GM23248 (cell line): ENCODE results near the gene ITPKB. TPM values are rescaled to one million over a fixed set of nuclear protein-coding genes. Genes with fewer than 3 reads are reported as not detected.

Experiments
- DNase-seq: peaks from one replicate; pipeline ENCODE4 v3.0.0-alpha.2; 2015
- H2AFZ ChIP-seq: fragments of 200-600 bp; sonication (generic); 2 replicates; pipeline ENCODE4 v1.6.1; 2016; ENCODE audit warnings: antibody characterized with exemption
- H3F3A ChIP-seq: fragments of 200-600 bp; sonication (generic); 2 replicates; pipeline ENCODE4 v1.6.1; 2016; ENCODE audit warnings: mild to moderate bottlenecking, antibody characterized with exemption, mixed run types; ENCODE audit not compliant: insufficient read depth
- H3K27ac ChIP-seq: fragments of 200-600 bp; sonication (generic); 2 replicates; pipeline ENCODE4 v1.5.1; 2016; ENCODE audit warnings: mild to moderate bottlenecking
- H3K27me3 ChIP-seq: fragments of 200-600 bp; sonication (generic); replicated peaks from 2 replicates; pipeline ENCODE4 v1.6.1; 2016; ENCODE audit warnings: mild to moderate bottlenecking; ENCODE audit not compliant: insufficient read depth
- H3K36me3 ChIP-seq: fragments of 200-600 bp; sonication (generic); 2 replicates; pipeline ENCODE4 v1.6.1; 2016; ENCODE audit warnings: low read depth, mild to moderate bottlenecking
- H3K4me1 ChIP-seq: fragments of 200-600 bp; sonication (generic); 2 replicates; pipeline ENCODE4 v1.6.1; 2016; ENCODE audit warnings: mild to moderate bottlenecking; ENCODE audit not compliant: insufficient read depth
- H3K4me2 ChIP-seq: fragments of 200-600 bp; sonication (generic); one replicate; pipeline ENCODE4 v1.6.1; 2016; ENCODE audit warnings: mild to moderate bottlenecking; ENCODE audit not compliant: unreplicated experiment
- H3K4me3 ChIP-seq: fragments of 200-600 bp; sonication (generic); 2 replicates; pipeline ENCODE4 v1.5.1; 2016; ENCODE audit warnings: mild to moderate bottlenecking
- H3K79me2 ChIP-seq: fragments of 200-600 bp; sonication (generic); 2 replicates; pipeline ENCODE4 v1.6.1; 2016; ENCODE audit warnings: mild to moderate bottlenecking; ENCODE audit not compliant: insufficient read depth
- H3K9ac ChIP-seq: fragments of 200-600 bp; sonication (generic); 2 replicates; pipeline ENCODE4 v1.6.1; 2016; ENCODE audit warnings: mild to moderate bottlenecking
- H3K9me2 ChIP-seq: fragments of 200-600 bp; sonication (generic); 2 replicates; pipeline ENCODE4 v1.6.1; 2016; ENCODE audit warnings: mixed run types, mild to moderate bottlenecking, moderate library complexity; ENCODE audit not compliant: insufficient read depth
- H3K9me3 ChIP-seq: fragments of 200-600 bp; sonication (generic); one replicate; pipeline ENCODE4 v1.6.1; 2017; ENCODE audit warnings: low read depth
- H4K20me1 ChIP-seq: fragments of 200-600 bp; sonication (generic); 2 replicates; pipeline ENCODE4 v1.6.0; 2016; ENCODE audit not compliant: insufficient read depth
- EZH2 ChIP-seq: fragments of 200-600 bp; sonication (generic); IDR thresholded peaks from 2 replicates; pipeline ENCODE4 v1.6.1; 2018; ENCODE audit warnings: antibody characterized with exemption, mild to moderate bottlenecking; ENCODE audit not compliant: insufficient read depth, poor library complexity, severe bottlenecking
- EZH2phosphoT487 ChIP-seq: fragments of 200-600 bp; sonication (generic); IDR thresholded peaks from 2 replicates; pipeline ENCODE4 v1.6.1; 2018; ENCODE audit warnings: antibody characterized with exemption, moderate library complexity, mild to moderate bottlenecking, low read depth; ENCODE audit not compliant: insufficient read depth
- WGBS, 2 experiments: methylation state at CpG; one replicate each; pipeline ENCODE4 v1.1.6; 2015 to 2017; ENCODE audit warnings: low lambda C conversion rate in 2 of 2, low coverage in 1 of 2; ENCODE audit errors: missing lambda C conversion rate in 2 of 2; 5-methylcytosine and 5-hydroxymethylcytosine counted together
- in situ Hi-C: fragments of 300-500 bp; cut with MboI; formaldehyde crosslinking; loops from 2 replicates; pipeline ENCODE4 v1.15.0; 2020
- polyA plus RNA-seq: library from polyadenylated mRNA; unstranded; fragments of >200 nt; fragmentation: Nextera tagmentation; extraction: Ambion mirVana; gene quantifications from 2 replicates; pipeline ENCODE4 v1.2.1, GENCODE V29; 2016
- total RNA-seq: library from RNA; depleted of rRNA; stranded (reverse); fragments of >200 nt; shearing (Covaris generic); gene quantifications from 2 replicates; pipeline ENCODE4 v1.2.3, GENCODE V29; 2014

The ITPKB gene
- total and polyA plus RNA-seq, 2 experiments from 2014 or later, result 0.26 to 0.86 TPM

- H3K9ac ChIP-seq, result no peak overlapping the region
- TF ChIP-seq EZH2 (no peak), EZH2phosphoT487 (no peak)
- H3K27ac ChIP-seq, result no peak overlapping the region
- H3K36me3 ChIP-seq, result no peaks in the 10 kb centered on the region
- H3F3A ChIP-seq, result no peaks in the 10 kb centered on the region
- H3K9me3 ChIP-seq, result no peaks in the 10 kb centered on the region
- H3K4me3 ChIP-seq, result no peak overlapping the region
- DNase-seq, result no peak
- H4K20me1 ChIP-seq, result no peaks in the 10 kb centered on the region
- H3K4me2 ChIP-seq, result no peak overlapping the region
- no peaks in the 10 kb centered on the region for H3K27me3 ChIP-seq
- in situ Hi-C loops, result no loop called here
- 62 to 63% methylated on average over 12 of the region's 12 CpGs for WGBS, 2 experiments
- H3K9me2 ChIP-seq, result no peaks in the 10 kb centered on the region
- H3K79me2 ChIP-seq, result no peaks in the 10 kb centered on the region
- no peaks in the 10 kb centered on the region for H3K4me1 ChIP-seq
- H2AFZ ChIP-seq, result no peak overlapping the region
Measured at GRCh38 chr1:226686440-226687425, 52.3 kb downstream of the ITPKB start.

GRCh38 chr1:226685196-226685820 lies 53.8 kb downstream of the ITPKB start:
- Histone ChIP-seq H3K27ac (no peak overlapping the region), H3K4me3 (no peak overlapping the region), H4K20me1 (no peaks in the 10 kb centered on the region), H3F3A (no peaks in the 10 kb centered on the region), H3K4me2 (no peak overlapping the region), H3K9ac (no peak overlapping the region), H3K9me2 (no peaks in the 10 kb centered on the region), H3K79me2 (no peaks in the 10 kb centered on the region), H3K9me3 (no peaks in the 10 kb centered on the region), H3K4me1 (peaks cover 5% of the 10 kb centered on the region; the same call in 1 of the 2 replicates), H2AFZ (no peak overlapping the region), H3K36me3 (no peaks in the 10 kb centered on the region), H3K27me3 (no peaks in the 10 kb centered on the region)
- DNase-seq, result no peak
- in situ Hi-C loops, result no loop called here
- WGBS, 2 experiments, result 78 to 80% methylated on average over 11 of the region's 11 CpGs
- no peak for TF ChIP-seq EZH2phosphoT487

DNA sequence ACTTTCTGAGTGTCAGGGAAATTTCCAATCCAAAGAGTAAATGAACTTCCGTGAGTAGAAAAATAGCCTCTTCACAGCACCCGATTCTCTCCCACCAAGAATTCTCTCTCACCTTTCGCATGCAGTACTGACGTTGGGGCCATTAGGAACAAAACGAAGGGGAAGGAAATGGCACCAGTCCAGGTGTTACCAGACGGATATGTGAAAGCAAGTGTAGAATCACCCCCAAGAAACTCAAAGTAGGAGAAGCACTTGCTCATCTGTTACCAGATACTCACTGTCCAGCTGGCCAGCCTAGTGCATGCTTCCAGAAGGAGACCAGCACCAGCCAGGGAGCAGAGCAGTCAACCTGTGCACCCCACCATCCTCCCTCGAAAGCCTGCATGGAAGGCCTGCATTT lies 55.1 kb downstream of the ITPKB start:
- Histone ChIP-seq H2AFZ (no peak overlapping the region), H3K27me3 (no peaks in the 10 kb centered on the region), H3K9me3 (no peaks in the 10 kb centered on the region), H3K36me3 (no peaks in the 10 kb centered on the region), H3F3A (no peaks in the 10 kb centered on the region; the same call in 1 of the 2 replicates), H4K20me1 (no peaks in the 10 kb centered on the region), H3K27ac (no peak overlapping the region), H3K4me1 (peaks cover 5% of the 10 kb centered on the region; the same call in 1 of the 2 replicates), H3K4me2 (no peak overlapping the region), H3K4me3 (no peak overlapping the region), H3K9me2 (no peaks in the 10 kb centered on the region), H3K79me2 (no peaks in the 10 kb centered on the region), H3K9ac (no peak overlapping the region)
- in situ Hi-C loops, result no loop called here
- DNase-seq, result no peak
- WGBS, 2 experiments, result 83 to 85% methylated on average over 7 of the region's 7 CpGs
- TF ChIP-seq EZH2, result no peak
- TF ChIP-seq EZH2phosphoT487, result no peak

- Histone ChIP-seq H3K27me3 (no peaks in the 10 kb centered on the region), H3K36me3 (no peaks in the 10 kb centered on the region), H3K9me2 (no peaks in the 10 kb centered on the region), H3K9me3 (no peaks in the 10 kb centered on the region), H3K27ac (no peak overlapping the region), H3K4me1 (peaks cover 5% of the 10 kb centered on the region; the same call in 1 of the 2 replicates), H3K9ac (no peak overlapping the region), H3K4me2 (no peak overlapping the region), H2AFZ (no peak overlapping the region), H3K79me2 (no peaks in the 10 kb centered on the region), H3K4me3 (no peak overlapping the region), H3F3A (no peaks in the 10 kb centered on the region; the same call in 1 of the 2 replicates), H4K20me1 (no peaks in the 10 kb centered on the region)
- no peak for DNase-seq
- no peak for TF ChIP-seq EZH2
- TF ChIP-seq EZH2phosphoT487, result no peak
- WGBS, 2 experiments, result 83 to 84% methylated on average over 9 of the region's 9 CpGs
- in situ Hi-C loops, result no loop called here
Measured at GRCh38 chr1:226682871-226683814, 55.9 kb downstream of the ITPKB start.
